Mucosa of stomach (tissue), 1 donor: ENCODE measurements around the gene COL23A1.
"Not testable (repeated sequence)": the region's sequence is repeated elsewhere in the genome, so short reads cannot be mapped to it uniquely, and the experiment has no call there.

ENCODE experiments used
- H3K27me3 ChIP-seq: one replicate; pipeline ENCODE4 v1.7.0; 2013; ENCODE audit warnings: mild to moderate bottlenecking, low read length; ENCODE audit not compliant: control insufficient read depth, insufficient read depth
- H3K36me3 ChIP-seq: one replicate; pipeline ENCODE4 v1.7.0; 2013; ENCODE audit warnings: low read length; ENCODE audit not compliant: control insufficient read depth, insufficient read depth
- H3K4me1 ChIP-seq: one replicate; pipeline ENCODE4 v1.7.0; 2013; ENCODE audit warnings: mild to moderate bottlenecking, low read length; ENCODE audit not compliant: control insufficient read depth, insufficient read depth
- H3K4me3 ChIP-seq: one replicate; pipeline ENCODE4 v1.7.0; 2013; ENCODE audit warnings: low read length
- H3K9ac ChIP-seq: one replicate; pipeline ENCODE4 v1.7.0; 2013; ENCODE audit warnings: mild to moderate bottlenecking, low read length, moderate library complexity
- H3K9me3 ChIP-seq: one replicate; pipeline ENCODE4 v1.7.0; 2013; ENCODE audit warnings: mild to moderate bottlenecking, low read length, moderate library complexity; ENCODE audit not compliant: control insufficient read depth
- donor health status: Pancreatic carcinoma.

Gene COL23A1

DNA sequence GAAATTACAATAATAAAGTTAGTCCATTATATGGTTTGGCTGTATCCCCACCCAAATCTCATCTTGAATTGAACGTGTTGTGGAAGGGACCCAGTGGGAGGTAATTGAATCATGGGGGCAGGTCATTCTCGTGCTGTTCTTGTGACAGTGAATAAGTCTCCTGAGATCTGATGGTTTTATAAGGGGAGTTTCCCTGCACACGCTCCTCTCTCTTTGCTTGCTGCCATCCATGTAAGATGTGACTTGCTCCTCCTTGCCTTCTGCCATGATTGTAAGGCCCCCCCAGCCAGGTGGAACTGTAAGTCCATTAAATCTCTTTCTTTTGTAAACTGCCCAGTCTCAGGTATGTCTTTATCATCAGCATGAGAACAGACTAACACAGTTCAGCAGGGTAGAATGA lies 220.7 kb downstream of the COL23A1 start:
- H3K9me3 ChIP-seq, H3K36me3 ChIP-seq, H3K4me3 ChIP-seq: not testable (repeated sequence)

DNA sequence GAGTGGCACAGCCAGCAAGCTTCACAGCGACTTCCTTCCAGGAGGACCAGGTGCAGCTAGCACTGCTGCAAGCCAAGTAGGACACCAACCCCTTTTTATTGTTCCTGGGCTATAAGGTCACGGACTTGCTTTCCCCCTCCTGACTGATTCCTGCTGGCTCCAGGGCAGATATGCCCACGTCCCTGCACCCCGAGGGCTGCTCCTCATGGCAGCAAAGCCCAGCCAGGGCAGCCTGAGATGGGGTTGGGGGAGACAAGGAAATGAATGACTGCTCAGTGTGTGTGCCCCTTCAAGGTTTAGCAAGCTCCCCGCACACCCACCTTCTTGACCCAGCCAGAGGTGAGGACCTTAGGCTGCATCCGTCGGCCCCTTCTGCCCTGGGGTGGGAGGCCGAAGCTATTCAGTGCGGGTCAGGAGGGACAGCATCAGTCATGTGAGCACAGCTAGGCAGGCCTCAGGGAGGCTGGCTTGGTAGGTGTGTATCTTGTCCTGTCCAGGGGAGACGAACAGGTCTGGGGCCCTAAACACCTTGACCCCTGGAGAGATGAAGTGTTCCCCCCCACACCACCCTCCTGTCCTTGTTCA lies 221.4 kb downstream of the COL23A1 start:
- H3K9me3 ChIP-seq: no peaks in the 10 kb centered on the region
- H3K9ac ChIP-seq: no peak overlapping the region
- no peak overlapping the region for H3K4me3 ChIP-seq
- H3K4me1 ChIP-seq: no peaks in the 10 kb centered on the region
- H3K27me3 ChIP-seq: peaks cover 3% of the 10 kb centered on the region
- H3K36me3 ChIP-seq: no peaks in the 10 kb centered on the region

More for the DNA sequence above, 220.7 kb downstream of the COL23A1 start:
- not testable (repeated sequence) for H3K27me3 ChIP-seq, H3K4me1 ChIP-seq, H3K9ac ChIP-seq

DNA sequence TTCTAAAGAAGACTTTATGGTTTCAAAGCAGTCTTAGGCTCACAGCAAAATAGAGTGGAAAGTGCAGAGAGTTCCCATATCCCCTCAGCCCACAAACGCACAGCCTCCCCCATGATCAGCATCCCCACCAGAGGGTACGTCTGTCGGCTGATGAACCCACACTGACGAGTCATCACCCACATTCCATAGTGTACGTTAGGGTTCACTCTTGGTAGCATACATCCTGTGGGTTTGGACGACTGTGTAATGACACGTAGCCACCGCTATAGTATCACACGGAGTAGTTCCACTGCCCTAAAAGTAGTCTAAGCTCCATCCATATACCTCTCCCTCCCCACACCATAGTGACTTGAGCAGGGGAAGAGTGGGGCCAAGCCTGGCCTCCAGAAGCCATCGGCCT lies 221.9 kb downstream of the COL23A1 start:
- Histone ChIP-seq H3K9ac (no peak overlapping the region), H3K27me3 (no peaks in the 10 kb centered on the region), H3K4me1 (no peaks in the 10 kb centered on the region), H3K9me3 (no peaks in the 10 kb centered on the region), H3K4me3 (no peak overlapping the region), H3K36me3 (no peaks in the 10 kb centered on the region)

DNA sequence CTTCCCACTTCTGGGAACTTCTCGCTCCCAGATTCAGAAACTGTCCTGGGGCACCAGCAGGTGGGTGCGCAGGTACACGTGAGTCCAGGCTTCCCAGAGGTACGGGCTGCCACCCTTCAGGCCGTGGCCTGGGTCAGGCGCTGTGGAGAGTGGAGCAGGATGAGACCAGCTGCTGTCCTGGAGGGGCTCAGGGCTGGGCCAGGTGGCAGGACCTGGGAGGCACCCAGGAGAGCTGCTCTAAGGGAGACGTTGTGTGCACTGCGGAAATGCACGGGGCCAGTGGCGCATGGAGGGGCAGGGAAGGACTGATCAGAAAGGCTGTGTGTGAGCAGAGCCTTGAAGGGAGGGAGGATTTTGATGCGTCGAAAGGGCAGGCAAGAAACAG lies 222.5 kb downstream of the COL23A1 start:
- Histone ChIP-seq H3K27me3 (no peaks in the 10 kb centered on the region), H3K4me3 (no peak overlapping the region), H3K9me3 (no peaks in the 10 kb centered on the region), H3K9ac (no peak overlapping the region), H3K4me1 (no peaks in the 10 kb centered on the region), H3K36me3 (no peaks in the 10 kb centered on the region)

DNA sequence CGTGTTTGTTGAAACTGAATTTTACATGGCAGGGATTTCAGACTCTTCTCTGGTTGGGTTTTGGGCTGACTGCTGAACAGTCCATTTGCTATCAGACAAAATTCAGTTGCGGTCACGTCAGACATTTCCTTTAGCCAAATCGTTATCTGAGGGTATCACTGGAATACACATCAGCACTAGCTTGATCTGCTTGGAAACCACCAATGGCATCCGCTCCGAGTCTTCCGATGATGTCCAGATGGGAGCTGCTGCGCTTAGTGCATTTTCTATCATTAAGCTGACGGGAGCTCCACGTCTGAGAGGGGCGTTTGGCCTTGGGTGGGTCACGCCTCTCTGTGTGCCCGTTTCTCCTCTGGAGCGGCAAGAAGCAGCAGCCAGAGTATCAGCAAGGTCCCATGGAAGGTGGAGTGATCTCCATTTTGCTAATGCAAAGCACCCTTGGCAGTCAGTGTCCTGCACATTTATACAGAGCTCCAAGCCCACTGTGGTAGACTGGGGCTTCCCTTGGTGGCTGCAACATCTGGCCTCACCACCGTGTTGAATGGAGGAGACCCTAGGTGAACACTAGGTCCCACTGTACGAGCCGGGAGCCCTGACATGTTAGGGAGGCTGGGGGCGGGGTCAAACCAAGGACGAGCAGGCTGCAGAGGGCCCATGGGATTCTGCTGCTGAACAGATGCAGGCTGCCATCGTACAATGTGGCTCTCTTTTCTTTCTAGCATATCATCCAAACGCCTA lies 223.0 kb downstream of the COL23A1 start:
- Histone ChIP-seq H3K36me3 (no peaks in the 10 kb centered on the region), H3K9me3 (no peaks in the 10 kb centered on the region), H3K27me3 (no peaks in the 10 kb centered on the region), H3K9ac (no peak overlapping the region), H3K4me3 (no peak overlapping the region), H3K4me1 (no peaks in the 10 kb centered on the region)

DNA sequence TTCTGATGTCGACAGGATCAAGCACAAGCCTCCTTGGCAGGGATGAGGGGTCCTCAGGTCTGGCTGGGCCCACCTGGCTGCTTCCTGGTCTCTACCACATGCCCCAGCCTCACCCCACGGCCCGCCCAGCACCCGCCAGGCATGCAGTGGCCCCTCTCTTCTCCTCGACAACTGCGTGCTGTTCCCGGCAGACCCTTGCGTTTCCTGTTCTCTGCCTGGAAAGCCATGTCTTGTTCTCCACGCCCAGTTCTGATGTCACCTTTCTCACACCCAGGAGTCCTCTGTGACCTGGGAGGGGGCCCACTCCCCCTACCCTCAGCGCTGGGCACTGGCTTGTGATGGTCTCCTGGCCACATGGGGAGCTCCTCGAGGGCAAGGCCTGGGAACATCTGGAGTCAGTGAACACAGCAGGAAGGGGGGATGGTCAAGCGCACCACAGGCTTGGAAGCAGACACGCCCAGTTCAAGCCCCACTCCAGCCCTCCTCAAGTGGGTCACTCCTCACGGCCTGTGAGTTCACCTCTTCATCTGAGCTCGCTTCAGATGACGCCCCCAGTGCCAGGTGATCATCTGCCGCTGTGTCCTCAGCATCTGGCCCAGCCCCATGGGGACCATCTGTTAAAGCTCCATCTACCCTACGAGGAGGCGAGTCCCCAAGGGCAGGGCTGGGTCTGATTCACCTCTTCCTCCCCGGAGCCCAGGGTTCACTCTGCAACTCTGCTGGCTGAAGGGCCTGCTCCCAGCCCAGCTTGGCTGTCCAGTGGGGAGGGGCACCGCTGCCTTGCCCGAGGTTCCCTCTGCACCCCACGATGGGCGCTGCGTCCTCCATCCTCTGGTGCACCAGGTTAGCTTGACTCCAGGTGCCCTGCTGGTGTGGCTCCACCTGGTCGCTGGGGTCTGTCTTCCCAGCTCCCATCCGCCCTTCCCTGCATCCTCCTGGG lies 224.4 kb downstream of the COL23A1 start:
- H3K9ac ChIP-seq: no peak overlapping the region
- no peaks in the 10 kb centered on the region for H3K9me3 ChIP-seq
- H3K4me3 ChIP-seq: no peak overlapping the region
- H3K27me3 ChIP-seq: no peaks in the 10 kb centered on the region
- H3K36me3 ChIP-seq: no peaks in the 10 kb centered on the region
- H3K4me1 ChIP-seq: no peaks in the 10 kb centered on the region

DNA sequence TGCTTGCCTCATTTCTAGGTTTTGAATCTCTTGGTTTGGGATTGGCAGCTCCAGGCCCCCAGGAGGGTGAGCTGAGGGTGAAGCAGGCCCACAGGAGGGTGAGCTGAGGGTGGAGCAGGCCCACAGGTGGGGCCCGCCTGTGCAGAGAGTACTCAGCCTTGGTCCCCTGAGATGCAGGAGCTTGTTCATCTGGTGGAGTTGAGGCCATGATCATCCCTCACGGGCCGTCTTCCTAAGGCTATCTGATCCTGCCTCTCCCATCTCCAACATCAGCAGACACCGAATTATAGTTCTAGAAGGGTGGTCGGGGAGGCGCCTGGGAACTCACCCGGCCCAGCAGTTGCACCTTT lies 225.9 kb downstream of the COL23A1 start:
- Histone ChIP-seq H3K4me1 (no peaks in the 10 kb centered on the region), H3K36me3 (no peaks in the 10 kb centered on the region), H3K9me3 (no peaks in the 10 kb centered on the region), H3K27me3 (no peaks in the 10 kb centered on the region), H3K4me3 (no peak overlapping the region), H3K9ac (no peak overlapping the region)

DNA sequence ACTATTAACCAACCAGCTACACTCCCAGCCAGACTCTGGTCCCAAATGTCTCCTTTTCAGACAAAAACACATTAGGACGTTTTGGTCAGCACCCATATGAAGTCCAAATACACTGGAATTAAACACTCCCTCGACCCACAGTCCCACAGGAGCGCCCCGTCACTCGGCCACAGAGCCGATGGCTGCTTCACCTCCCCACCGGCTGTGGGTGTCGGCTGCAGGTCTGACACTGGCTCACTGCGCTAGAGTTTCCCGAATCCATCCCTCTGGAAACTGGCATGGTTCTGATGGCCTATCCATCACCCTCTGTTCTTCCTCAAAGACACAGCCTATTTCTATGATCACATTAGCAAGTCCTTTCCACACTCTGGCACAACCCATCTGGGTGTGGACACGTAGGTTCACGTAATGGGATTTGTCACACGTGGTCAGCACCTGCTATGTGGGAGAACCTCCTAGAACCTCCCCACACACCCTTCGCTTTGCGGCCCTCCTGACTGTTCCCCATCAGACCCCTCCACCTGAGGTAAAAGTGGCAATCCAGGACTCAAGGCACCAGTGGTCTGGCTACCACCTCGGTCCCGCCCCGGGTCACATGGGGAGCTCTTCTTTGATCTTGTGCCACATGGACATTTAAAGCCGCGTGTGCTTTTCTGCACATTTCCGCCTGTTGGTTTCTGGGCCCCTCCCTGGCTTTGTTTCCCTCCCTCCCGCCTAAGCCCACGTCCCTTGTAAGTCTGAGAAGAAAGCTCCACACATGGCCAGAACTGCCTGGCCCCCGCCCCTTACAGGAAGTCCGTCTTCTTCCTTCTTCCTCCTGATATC lies 226.5 kb downstream of the COL23A1 start:
- H3K36me3 ChIP-seq: no peaks in the 10 kb centered on the region
- H3K9ac ChIP-seq: no peak overlapping the region
- H3K9me3 ChIP-seq: no peaks in the 10 kb centered on the region
- no peak overlapping the region for H3K4me3 ChIP-seq
- no peaks in the 10 kb centered on the region for H3K27me3 ChIP-seq
- H3K4me1 ChIP-seq: no peaks in the 10 kb centered on the region

DNA sequence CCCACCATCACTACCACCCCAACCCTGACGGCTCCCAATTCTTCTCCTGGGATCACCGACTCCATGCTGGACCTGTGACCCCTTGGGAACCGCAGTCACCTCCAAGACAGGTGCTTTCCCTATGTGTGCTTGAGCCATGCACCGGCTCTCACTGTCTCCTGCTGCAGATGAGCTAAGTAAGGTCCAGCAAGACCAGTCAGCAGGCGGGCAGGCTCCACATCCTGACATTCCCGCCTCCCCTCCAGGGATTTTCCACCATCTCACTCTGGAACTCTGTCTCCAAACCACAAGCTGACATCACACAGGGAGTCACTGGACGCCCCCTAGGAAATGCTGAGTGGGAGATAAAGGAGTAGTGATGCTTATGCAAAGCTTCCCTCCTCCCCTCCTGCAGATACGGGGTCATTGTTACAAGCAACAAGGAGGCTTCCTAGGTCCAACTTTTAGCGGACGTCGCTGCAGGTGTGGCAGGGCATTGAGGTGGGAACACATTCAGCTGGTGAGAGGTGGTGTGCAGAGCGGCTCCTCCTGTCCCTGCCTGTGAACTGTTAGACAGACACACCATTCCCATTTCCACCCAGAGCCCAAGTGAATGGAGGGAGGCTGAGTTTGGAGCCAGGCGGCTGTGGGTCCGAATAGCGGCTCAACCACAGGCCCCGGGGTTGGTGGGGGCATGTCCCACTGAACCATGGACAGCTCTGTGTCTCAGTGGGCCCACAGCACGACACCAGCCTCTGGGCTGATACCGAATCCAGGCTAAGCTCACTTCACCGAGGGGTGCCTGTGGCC lies 228.3 kb downstream of the COL23A1 start:
- Histone ChIP-seq H3K9ac (no peak overlapping the region), H3K4me1 (no peaks in the 10 kb centered on the region), H3K27me3 (peaks cover 4% of the 10 kb centered on the region), H3K9me3 (no peaks in the 10 kb centered on the region), H3K36me3 (no peaks in the 10 kb centered on the region), H3K4me3 (no peak overlapping the region)

DNA sequence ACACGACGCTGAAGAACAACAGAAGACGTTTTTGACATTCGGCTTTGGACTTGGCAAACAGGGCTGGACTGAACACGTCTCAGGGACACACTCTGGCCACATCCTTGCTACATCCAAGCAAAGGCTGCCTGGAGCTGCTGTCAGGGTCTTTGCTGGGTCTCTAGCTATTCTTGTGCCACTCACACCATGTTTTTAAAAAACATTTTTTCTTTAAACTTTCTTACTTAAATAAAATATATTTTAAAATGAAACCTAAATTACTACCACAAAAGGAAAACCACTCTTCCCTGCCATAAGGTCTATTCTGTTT lies 229.3 kb downstream of the COL23A1 start:
- Histone ChIP-seq H3K27me3 (peaks cover 10% of the 10 kb centered on the region), H3K4me1 (no peaks in the 10 kb centered on the region), H3K9me3 (no peaks in the 10 kb centered on the region), H3K4me3 (no peak overlapping the region), H3K36me3 (no peaks in the 10 kb centered on the region), H3K9ac (no peak overlapping the region)

DNA sequence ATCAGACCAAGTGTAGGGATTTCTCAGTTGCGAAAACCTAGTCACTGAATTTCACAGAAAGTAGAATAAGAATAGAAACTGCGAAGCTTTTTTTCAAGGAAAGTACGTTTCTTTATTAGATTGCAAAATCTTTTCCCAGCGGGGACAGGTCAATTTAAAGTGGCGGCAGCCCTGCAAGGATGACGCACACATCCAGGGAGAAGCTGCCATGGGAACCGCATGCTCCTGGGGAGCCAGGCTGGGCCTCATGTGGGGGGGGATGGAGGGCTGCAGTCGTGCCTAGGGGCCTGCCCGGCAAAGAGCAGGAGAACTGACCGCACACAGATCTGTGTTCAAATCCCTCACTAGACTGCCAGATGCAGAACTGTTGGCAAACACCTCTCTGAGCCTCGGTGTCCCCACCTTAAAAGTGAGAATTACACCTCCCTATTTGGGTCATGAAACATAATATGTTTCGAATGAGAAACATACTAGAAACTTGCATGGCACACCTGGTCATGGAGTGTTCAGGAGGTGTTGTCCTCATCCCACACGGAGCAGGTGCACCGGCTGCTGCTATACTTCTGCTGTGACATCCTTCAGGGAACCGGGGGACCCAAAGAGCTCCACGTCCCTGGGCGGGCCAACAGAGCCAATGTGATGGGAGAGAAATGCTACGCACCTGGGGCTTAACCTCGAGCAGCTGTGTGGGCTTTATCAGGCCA lies 229.8 kb downstream of the COL23A1 start:
- no peaks in the 10 kb centered on the region for H3K4me1 ChIP-seq
- no peaks in the 10 kb centered on the region for H3K36me3 ChIP-seq
- peaks cover 10% of the 10 kb centered on the region for H3K27me3 ChIP-seq

More for the DNA sequence above, 229.8 kb downstream of the COL23A1 start:
- no peaks in the 10 kb centered on the region for H3K9me3 ChIP-seq
- no peak overlapping the region for H3K9ac ChIP-seq
- H3K4me3 ChIP-seq: no peak overlapping the region
